KMS-11 (cell line): ENCODE results near the gene ST7L.

Source experiments
- H2AFZ ChIP-seq: fragments of 200-600 bp; sonication (generic); 2 replicates; pipeline ENCODE4 v1.6.1; 2016; ENCODE audit warnings: antibody characterized with exemption, mixed run types, low read depth
- H3K27ac ChIP-seq: fragments of 200-600 bp; sonication (generic); 2 replicates; pipeline ENCODE4 v1.6.1; 2016; ENCODE audit warnings: mild to moderate bottlenecking, mixed run types
- H3K27me3 ChIP-seq: fragments of 200-600 bp; sonication (generic); 2 replicates; pipeline ENCODE4 v1.6.1; 2017; ENCODE audit warnings: mild to moderate bottlenecking, low read depth, mixed run types, moderate library complexity; ENCODE audit not compliant: insufficient read depth
- H3K36me3 ChIP-seq: fragments of 200-600 bp; sonication (generic); 2 replicates; pipeline ENCODE4 v1.6.1; 2017; ENCODE audit warnings: mild to moderate bottlenecking, mixed run types; ENCODE audit not compliant: insufficient read depth
- H3K4me1 ChIP-seq: fragments of 200-600 bp; sonication (generic); 2 replicates; pipeline ENCODE4 v1.6.1; 2016; ENCODE audit warnings: mild to moderate bottlenecking, low read depth, mixed run types; ENCODE audit not compliant: poor library complexity, severe bottlenecking
- H3K4me2 ChIP-seq: fragments of 200-600 bp; sonication (generic); 2 replicates; pipeline ENCODE4 v1.7.0; 2016; ENCODE audit warnings: mild to moderate bottlenecking, mixed run types
- H3K4me3 ChIP-seq: fragments of 200-600 bp; sonication (generic); IDR thresholded peaks from 2 replicates; pipeline ENCODE4 v1.6.1; 2017; ENCODE audit warnings: low read depth, low read length, mixed read lengths; ENCODE audit not compliant: insufficient read depth
- H3K79me2 ChIP-seq: fragments of 200-600 bp; sonication (generic); 2 replicates; pipeline ENCODE4 v1.6.1; 2016; ENCODE audit warnings: low read depth, mixed run types; ENCODE audit not compliant: insufficient read depth
- H3K9ac ChIP-seq: fragments of 200-600 bp; sonication (generic); 2 replicates; pipeline ENCODE4 v1.6.1; 2016; ENCODE audit warnings: mild to moderate bottlenecking, mixed run types
- H4K20me1 ChIP-seq: fragments of 200-600 bp; sonication (generic); 2 replicates; pipeline ENCODE4 v1.6.1; 2016; ENCODE audit warnings: mild to moderate bottlenecking, mixed run types; ENCODE audit not compliant: insufficient read depth
- CTCF ChIP-seq: fragments of 200-600 bp; sonication (generic); conservative IDR thresholded peaks from 2 replicates; pipeline ENCODE4 v1.6.1; 2017; ENCODE audit warnings: low read depth, mild to moderate bottlenecking, antibody characterized with exemption, low read length, moderate library complexity, mixed read lengths

The ST7L gene

GRCh38 chr1:112564081-112564480 is 54.9 kb downstream of the ST7L start:
- no peaks in the 10 kb centered on the region for H4K20me1 ChIP-seq
- H3K79me2 ChIP-seq: no peaks in the 10 kb centered on the region
- no peak overlapping the region for H3K4me3 ChIP-seq
- H3K4me1 ChIP-seq: no peaks in the 10 kb centered on the region
- no peak overlapping the region for H3K27ac ChIP-seq
- H2AFZ ChIP-seq: no peak overlapping the region
- TF ChIP-seq CTCF: no peak
- no peak overlapping the region for H3K4me2 ChIP-seq
- H3K36me3 ChIP-seq: no peaks in the 10 kb centered on the region
- no peaks in the 10 kb centered on the region for H3K27me3 ChIP-seq
- H3K9ac ChIP-seq: no peak overlapping the region

GRCh38 chr1:112563341-112563740 is 55.6 kb downstream of the ST7L start:
- H3K4me1 ChIP-seq: no peaks in the 10 kb centered on the region
- H3K9ac ChIP-seq: no peak overlapping the region
- H4K20me1 ChIP-seq: no peaks in the 10 kb centered on the region
- no peaks in the 10 kb centered on the region for H3K36me3 ChIP-seq
- H3K27me3 ChIP-seq: no peaks in the 10 kb centered on the region
- H3K79me2 ChIP-seq: no peaks in the 10 kb centered on the region
- H3K27ac ChIP-seq: no peak overlapping the region
- no peak overlapping the region for H3K4me3 ChIP-seq
- no peak overlapping the region for H3K4me2 ChIP-seq
- H2AFZ ChIP-seq: no peak overlapping the region
- TF ChIP-seq CTCF: no peak

- no peak overlapping the region for H2AFZ ChIP-seq
- no peaks in the 10 kb centered on the region for H3K79me2 ChIP-seq
- no peak for TF ChIP-seq CTCF
- no peak overlapping the region for H3K27ac ChIP-seq
- H3K9ac ChIP-seq: no peak overlapping the region
- no peak overlapping the region for H3K4me2 ChIP-seq
- H4K20me1 ChIP-seq: no peaks in the 10 kb centered on the region
- H3K4me3 ChIP-seq: no peak overlapping the region
- no peaks in the 10 kb centered on the region for H3K27me3 ChIP-seq
- H3K4me1 ChIP-seq: peaks cover 8% of the 10 kb centered on the region
- H3K36me3 ChIP-seq: no peaks in the 10 kb centered on the region
Observed at GRCh38 chr1:112558634-112559033, 60.3 kb downstream of the ST7L start.

- Histone ChIP-seq H3K4me2 (no peak overlapping the region), H3K27ac (no peak overlapping the region)
Observed at GRCh38 chr1:112557385-112557784, 61.6 kb downstream of the ST7L start.

More at GRCh38 chr1:112557385-112557784, 61.6 kb downstream of the ST7L start:
- Histone ChIP-seq H3K79me2 (no peaks in the 10 kb centered on the region), H3K4me1 (peaks cover 8% of the 10 kb centered on the region), H2AFZ (no peak overlapping the region), H3K9ac (no peak overlapping the region), H3K4me3 (no peak overlapping the region), H3K36me3 (no peaks in the 10 kb centered on the region), H3K27me3 (no peaks in the 10 kb centered on the region), H4K20me1 (no peaks in the 10 kb centered on the region)
- TF ChIP-seq CTCF: no peak
